GM12891 (cell line): Measurements from ENCODE around the gene IRAK3.

Source experiments
- DNase-seq: peaks from one replicate; pipeline ENCODE4 v3.0.0; 2011; ENCODE audit warnings: low spot score; ENCODE audit not compliant: insufficient read length
- FAIRE-seq: peaks from 2 replicates; lab custom pipeline; 2011; peaks lifted over from hg19 to GRCh38; lab: Jason Lieb, UNC
- PAX5 ChIP-seq: IDR thresholded peaks from 2 replicates; pipeline ENCODE4 v1.6.1; 2011; ENCODE audit warnings: low read length, moderate library complexity, mild to moderate bottlenecking; ENCODE audit not compliant: insufficient read depth, severe bottlenecking
- POLR2A ChIP-seq: IDR thresholded peaks from 2 replicates; pipeline ENCODE4 v1.6.1; 2011; ENCODE audit warnings: low read depth, low read length, control low read depth
- POLR2AphosphoS5 ChIP-seq: IDR thresholded peaks from 2 replicates; pipeline ENCODE4 v1.6.1; 2011; ENCODE audit warnings: low read depth, low read length, control low read depth
- POU2F2 ChIP-seq: IDR thresholded peaks from 2 replicates; pipeline ENCODE4 v1.6.1; 2011; ENCODE audit warnings: low read depth, mild to moderate bottlenecking, control low read depth, low read length, moderate library complexity
- SPI1 ChIP-seq: IDR thresholded peaks from 2 replicates; pipeline ENCODE4 v1.6.1; 2011; ENCODE audit warnings: low read depth, low read length, control low read depth
- TAF1 ChIP-seq: IDR thresholded peaks from 2 replicates; pipeline ENCODE4 v1.6.1; 2011; ENCODE audit warnings: low read depth, low read length, control low read depth

The IRAK3 gene

GRCh38 chr12:66244446-66244845, 55.4 kb downstream of the IRAK3 start:
- DNase-seq = no peak
- no peak for TF ChIP-seq POLR2A
- no peak for TF ChIP-seq POU2F2
- no peak for TF ChIP-seq TAF1
- no peak for TF ChIP-seq SPI1
- no peak for TF ChIP-seq PAX5
- TF ChIP-seq POLR2AphosphoS5 = no peak
- no peak for FAIRE-seq

GRCh38 chr12:66247741-66248140, 58.7 kb downstream of the IRAK3 start:
- FAIRE-seq (no peak), DNase-seq (no peak)
- TF ChIP-seq POLR2A = no peak
- no peak for TF ChIP-seq TAF1

- FAIRE-seq (no peak), DNase-seq (no peak)
- TF ChIP-seq PAX5 (no peak), POLR2A (no peak), TAF1 (no peak), POLR2AphosphoS5 (no peak), SPI1 (no peak), POU2F2 (no peak)
Measured at GRCh38 chr12:66251049-66251448, 62.0 kb downstream of the IRAK3 start.

GRCh38 chr12:66252771-66253170, 63.8 kb downstream of the IRAK3 start:
- FAIRE-seq (no peak), DNase-seq (no peak)
- TF ChIP-seq PAX5 = no peak
- TF ChIP-seq SPI1 = no peak
- no peak for TF ChIP-seq TAF1
- TF ChIP-seq POU2F2 = no peak
- no peak for TF ChIP-seq POLR2AphosphoS5
- TF ChIP-seq POLR2A = no peak

- DNase-seq = no peak
- TF ChIP-seq TAF1 (no peak), POLR2AphosphoS5 (no peak), SPI1 (no peak), POLR2A (no peak), PAX5 (no peak), POU2F2 (no peak)
- no peak for FAIRE-seq
Measured at GRCh38 chr12:66255737-66256136, 66.7 kb downstream of the IRAK3 start.

- FAIRE-seq (no peak), DNase-seq (no peak)
- TF ChIP-seq PAX5 = no peak
- no peak for TF ChIP-seq SPI1
- no peak for TF ChIP-seq POLR2AphosphoS5
- TF ChIP-seq POU2F2 = no peak
- no peak for TF ChIP-seq POLR2A
- no peak for TF ChIP-seq TAF1
Measured at GRCh38 chr12:66258011-66258410, 69.0 kb downstream of the IRAK3 start.

- no peak for DNase-seq
- FAIRE-seq = no peak
- no peak for TF ChIP-seq PAX5
- no peak for TF ChIP-seq SPI1
- TF ChIP-seq POLR2AphosphoS5 = no peak
- TF ChIP-seq TAF1 = no peak
Measured at GRCh38 chr12:66262737-66263136, 73.7 kb downstream of the IRAK3 start.

- DNase-seq = no peak
- FAIRE-seq = no peak
- no peak for TF ChIP-seq POU2F2
- TF ChIP-seq SPI1 = peak; percentile 92
Measured at GRCh38 chr12:66268562-66268961, 79.5 kb downstream of the IRAK3 start.

GRCh38 chr12:66269142-66269541, 80.1 kb downstream of the IRAK3 start:
- TF ChIP-seq PAX5 (no peak), POLR2AphosphoS5 (no peak), TAF1 (no peak), SPI1 (no peak), POLR2A (no peak), POU2F2 (no peak)
- FAIRE-seq = peak; percentile 5
- DNase-seq = no peak

- DNase-seq (no peak), FAIRE-seq (peak; percentile 82)
- TF ChIP-seq POU2F2 (no peak), TAF1 (no peak), SPI1 (no peak), PAX5 (no peak), POLR2A (no peak), POLR2AphosphoS5 (no peak)
Measured at GRCh38 chr12:66269757-66270383, 80.9 kb downstream of the IRAK3 start.

- DNase-seq = no peak
- no peak for TF ChIP-seq TAF1
- no peak for TF ChIP-seq SPI1
- TF ChIP-seq PAX5 = no peak
- TF ChIP-seq POLR2A = no peak
- TF ChIP-seq POLR2AphosphoS5 = no peak
- TF ChIP-seq POU2F2 = no peak
- peak; percentile 20 for FAIRE-seq
Measured at GRCh38 chr12:66270613-66271012, 81.6 kb downstream of the IRAK3 start.
